Gastrocnemius medialis (tissue), 4 donors: ENCODE results near the gene OSGEP. TPM values are rescaled to one million over a fixed set of nuclear protein-coding genes. Genes with fewer than 3 reads are reported as not detected.
A peak's percentile ranks its signal among the peaks of the same experiment; 100 is the strongest.
"Not testable (repeated sequence)": the region's sequence is repeated elsewhere in the genome, so short reads cannot be mapped to it uniquely, and the experiment has no call there.

Experiments
- ATAC-seq, 2 donors: fragments of 150-250 bp; one replicate each; pipeline ENCODE4 v1.9.1; 2016
- DNase-seq, 2 donors: peaks; one replicate each; pipeline ENCODE4 v3.0.0-alpha.2; 2019
- H3K27ac ChIP-seq, 4 donors: fragments of 200-600 bp; sonication (generic); 1 replicate in 1 of 4; 2 replicates in 3 of 4; pipeline ENCODE4 v1.5.1; 2016 to 2018; ENCODE audit warnings: mild to moderate bottlenecking in 2 of 4, moderate library complexity in 1 of 4
- H3K27me3 ChIP-seq, 3 donors: fragments of 200-600 bp; sonication (generic) in 2 of 3; 1 replicate in 1 of 3; 2 replicates in 2 of 3; pipeline versions ENCODE4 v1.5.1 to v1.6.0; 2016 to 2019; ENCODE audit warnings: mild to moderate bottlenecking in 1 of 3, moderate library complexity in 1 of 3
- H3K36me3 ChIP-seq, 2 donors: fragments of 200-600 bp; sonication (generic) in 1 of 2; one replicate each; pipeline ENCODE4 v1.5.1; 2017 to 2018
- H3K4me1 ChIP-seq, 2 donors: fragments of 200-600 bp; sonication (generic) in 1 of 2; one replicate each; pipeline ENCODE4 v1.5.1; 2016 to 2017; ENCODE audit warnings: mild to moderate bottlenecking in 2 of 2
- H3K4me3 ChIP-seq, 4 donors: fragments of 200-600 bp; sonication (generic) in 3 of 4; 1 replicate in 1 of 4; 2 replicates in 3 of 4; pipeline ENCODE4 v1.5.1; 2016 to 2019; ENCODE audit warnings: mild to moderate bottlenecking in 2 of 4
- H3K9me3 ChIP-seq, 3 donors: fragments of 200-600 bp; sonication (generic) in 2 of 3; 1 replicate in 1 of 3; 2 replicates in 2 of 3; pipeline ENCODE4 v1.5.1; 2016 to 2019
- POLR2A ChIP-seq, 2 donors: fragments of 450-650 bp; IDR thresholded peaks; one replicate each; pipeline ENCODE4 v1.6.1; 2017; ENCODE audit warnings: antibody characterized with exemption in 2 of 2, mild to moderate bottlenecking in 2 of 2, moderate library complexity in 2 of 2
- in situ Hi-C, 4 donors: fragments of 200-750 bp; cut with MboI; loops; one replicate each; pipeline versions ENCODE4 v1.15.0 to v1.8.0; 2017; ENCODE audit warnings: low sequenced_read_pairs in 4 of 4
- intact Hi-C: fragments of 100-400 bp; cut with DNase I; formaldehyde crosslinking; loops from one replicate; pipeline ENCODE4 v1.15.1; 2023; ENCODE audit warnings: low total_unique reads
- total RNA-seq, 4 donors: library from RNA; depleted of rRNA; stranded (reverse); fragments of >200 nt; gene quantifications; one replicate each; pipeline versions ENCODE4 v1.1.0 to v1.2.3, GENCODE V29; 2016
- TF ChIP-seq, protein P1 (sequence below), 5 experiments: fragments of 450-650 bp in 3 of 5; fragments of 200-600 bp in 2 of 5; sonication (generic) in 2 of 5; IDR thresholded peaks in 4 of 5; conservative IDR thresholded peaks in 1 of 5; 1 replicate in 4 of 5; 2 replicates in 1 of 5; pipeline ENCODE4 v1.5.1; 2016 to 2019; ENCODE audit warnings: antibody characterized with exemption in 5 of 5, mild to moderate bottlenecking in 3 of 5, moderate library complexity in 3 of 5

OSGEP gene
- total RNA-seq, 4 donors from 2014 or later: 15.8 to 21.7 (median 20.5) TPM

DNA sequence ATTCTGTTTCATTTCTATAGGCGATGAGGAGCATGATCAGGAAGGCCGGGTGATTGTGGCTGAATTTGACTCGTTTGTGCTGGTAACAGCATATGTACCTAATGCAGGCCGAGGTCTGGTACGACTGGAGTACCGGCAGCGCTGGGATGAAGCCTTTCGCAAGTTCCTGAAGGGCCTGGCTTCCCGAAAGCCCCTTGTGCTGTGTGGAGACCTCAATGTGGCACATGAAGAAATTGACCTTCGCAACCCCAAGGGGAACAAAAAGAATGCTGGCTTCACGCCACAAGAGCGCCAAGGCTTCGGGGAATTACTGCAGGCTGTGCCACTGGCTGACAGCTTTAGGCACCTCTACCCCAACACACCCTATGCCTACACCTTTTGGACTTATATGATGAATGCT is 2.4 kb upstream of the OSGEP start:
- TF ChIP-seq, protein P1, sequence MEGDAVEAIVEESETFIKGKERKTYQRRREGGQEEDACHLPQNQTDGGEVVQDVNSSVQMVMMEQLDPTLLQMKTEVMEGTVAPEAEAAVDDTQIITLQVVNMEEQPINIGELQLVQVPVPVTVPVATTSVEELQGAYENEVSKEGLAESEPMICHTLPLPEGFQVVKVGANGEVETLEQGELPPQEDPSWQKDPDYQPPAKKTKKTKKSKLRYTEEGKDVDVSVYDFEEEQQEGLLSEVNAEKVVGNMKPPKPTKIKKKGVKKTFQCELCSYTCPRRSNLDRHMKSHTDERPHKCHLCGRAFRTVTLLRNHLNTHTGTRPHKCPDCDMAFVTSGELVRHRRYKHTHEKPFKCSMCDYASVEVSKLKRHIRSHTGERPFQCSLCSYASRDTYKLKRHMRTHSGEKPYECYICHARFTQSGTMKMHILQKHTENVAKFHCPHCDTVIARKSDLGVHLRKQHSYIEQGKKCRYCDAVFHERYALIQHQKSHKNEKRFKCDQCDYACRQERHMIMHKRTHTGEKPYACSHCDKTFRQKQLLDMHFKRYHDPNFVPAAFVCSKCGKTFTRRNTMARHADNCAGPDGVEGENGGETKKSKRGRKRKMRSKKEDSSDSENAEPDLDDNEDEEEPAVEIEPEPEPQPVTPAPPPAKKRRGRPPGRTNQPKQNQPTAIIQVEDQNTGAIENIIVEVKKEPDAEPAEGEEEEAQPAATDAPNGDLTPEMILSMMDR (IDR thresholded peaks at IDR 0.05 in 4 of 5, conservative IDR thresholded peaks at IDR 0.05 in 1 of 5): no peak
- no peak for TF ChIP-seq POLR2A (IDR thresholded peaks at IDR 0.05)
- Histone ChIP-seq H3K27me3 (no peaks in the 10 kb centered on the region), H3K4me3 (no peak overlapping the region), H3K9me3 (no peaks in the 10 kb centered on the region), H3K4me1 (peaks cover 34 to 41% of the 10 kb centered on the region in 2 donors), H3K36me3 (peaks cover 0 to 49% of the 10 kb centered on the region in 2 donors), H3K27ac (peak overlapping the region; percentile 86 to 98 (median 98))
- no peak for DNase-seq
- intact Hi-C loops (no loop called here), in situ Hi-C loops (loop anchor here (25.0 kb wide), 2 partner anchors 120 to 580 kb away; partner anchors contain the start of genes CCNB1IP1 (in 3 of the 4), PARP2 (in 3 of the 4), NDRG2 (in 1 of the 4) and RNASE13 (in 1 of the 4))
- ATAC-seq: no peak

DNA sequence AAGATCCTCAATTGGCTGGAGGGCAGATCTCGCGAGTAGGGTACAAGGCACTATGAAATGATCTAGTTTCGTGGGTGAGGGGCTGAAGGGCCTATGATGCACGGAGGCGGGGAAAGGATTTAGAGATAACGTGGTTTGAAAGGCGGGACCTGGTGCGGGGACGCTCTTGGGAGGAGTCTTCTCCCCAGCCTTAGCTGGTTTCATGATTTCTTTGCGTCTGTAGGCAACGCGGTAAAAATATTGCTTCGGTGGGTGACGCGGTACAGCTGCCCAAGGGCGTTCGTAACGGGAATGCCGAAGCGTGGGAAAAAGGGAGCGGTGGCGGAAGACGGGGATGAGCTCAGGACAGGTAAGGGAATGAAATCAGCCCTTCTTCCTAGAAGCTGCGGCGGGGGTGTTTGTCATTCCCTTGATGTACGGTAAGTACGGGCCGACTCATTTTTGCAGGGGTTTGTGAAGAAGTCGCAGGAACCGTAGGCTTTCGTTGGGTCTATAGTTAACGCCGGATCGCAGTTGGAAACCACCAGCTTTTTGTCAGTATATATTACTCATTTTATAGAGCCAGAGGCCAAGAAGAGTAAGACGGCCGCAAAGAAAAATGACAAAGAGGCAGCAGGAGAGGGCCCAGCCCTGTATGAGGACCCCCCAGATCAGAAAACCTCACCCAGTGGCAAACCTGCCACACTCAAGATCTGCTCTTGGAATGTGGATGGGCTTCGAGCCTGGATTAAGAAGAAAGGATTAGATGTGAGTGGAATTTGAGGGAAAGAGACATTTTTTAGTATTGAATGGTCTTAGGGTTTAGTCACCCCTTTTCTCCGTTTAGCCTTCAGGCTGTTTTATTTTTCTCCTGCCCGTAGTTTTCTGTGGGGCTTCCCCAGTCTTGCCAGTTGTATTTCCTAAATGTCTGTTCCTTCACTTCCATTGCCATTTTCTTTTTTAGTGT is 1.0 kb upstream of the OSGEP start:
- peak overlapping the region; percentile 81 to 88 (median 87) for H3K4me3 ChIP-seq
- TF ChIP-seq, protein P1 (IDR thresholded peaks at IDR 0.05 in 4 of 5, conservative IDR thresholded peaks at IDR 0.05 in 1 of 5): no peak
- no peak for TF ChIP-seq POLR2A (IDR thresholded peaks at IDR 0.05)
- peak in 1 of 2 donors; percentile 31 for DNase-seq
- in situ Hi-C loops: loop anchor here (25.0 kb wide), 2 partner anchors 118 to 582 kb away; partner anchors contain the start of genes CCNB1IP1 (in 3 of the 4), PARP2 (in 3 of the 4), NDRG2 (in 1 of the 4) and RNASE13 (in 1 of the 4)
- intact Hi-C loops: loop anchor here (1.0 kb wide), 3 partner anchors 21 to 155 kb away; partner anchors contain the start of gene TEP1
- no peaks in the 10 kb centered on the region for H3K9me3 ChIP-seq
- H3K4me1 ChIP-seq: peaks cover 32 to 38% of the 10 kb centered on the region in 2 donors
- H3K27me3 ChIP-seq: no peaks in the 10 kb centered on the region
- H3K27ac ChIP-seq: peak overlapping the region; percentile 86 to 98 (median 98)
- peaks cover 0 to 51% of the 10 kb centered on the region in 2 donors for H3K36me3 ChIP-seq
- ATAC-seq: peak; percentile 48 to 67

DNA sequence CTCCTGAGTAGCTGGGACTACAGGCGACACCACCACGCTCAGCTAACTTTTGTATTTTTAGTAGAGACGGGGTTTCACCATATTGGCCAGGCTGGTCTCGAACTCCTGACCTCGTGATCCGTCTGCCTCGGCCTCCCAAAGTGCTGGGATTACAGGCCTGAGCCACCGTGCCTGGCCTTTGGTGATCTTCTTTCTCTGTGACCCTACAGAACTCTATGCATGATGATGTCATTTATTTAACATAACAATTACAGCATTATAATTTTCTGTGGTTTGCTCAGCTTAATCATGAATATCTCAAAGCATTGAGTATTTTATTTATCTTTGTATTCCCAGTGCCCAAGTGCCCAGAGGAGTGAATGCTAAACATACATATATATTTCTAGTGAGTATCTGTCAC is 1.8 kb downstream of the OSGEP start:
- H3K4me3 ChIP-seq, H3K9me3 ChIP-seq, ATAC-seq, H3K27me3 ChIP-seq, DNase-seq, intact Hi-C loops: not testable (repeated sequence)
- in situ Hi-C loops: loop anchor here (25.0 kb wide), 2 partner anchors 116 to 584 kb away; partner anchors contain the start of genes CCNB1IP1 (in 3 of the 4), PARP2 (in 3 of the 4), NDRG2 (in 1 of the 4) and RNASE13 (in 1 of the 4)
- peaks cover 22 to 25% of the 10 kb centered on the region in 2 donors for H3K4me1 ChIP-seq
- peaks cover 0 to 55% of the 10 kb centered on the region in 2 donors for H3K36me3 ChIP-seq
- peak overlapping the region in 2 of 4 donors; percentile 86 to 98 for H3K27ac ChIP-seq

DNA sequence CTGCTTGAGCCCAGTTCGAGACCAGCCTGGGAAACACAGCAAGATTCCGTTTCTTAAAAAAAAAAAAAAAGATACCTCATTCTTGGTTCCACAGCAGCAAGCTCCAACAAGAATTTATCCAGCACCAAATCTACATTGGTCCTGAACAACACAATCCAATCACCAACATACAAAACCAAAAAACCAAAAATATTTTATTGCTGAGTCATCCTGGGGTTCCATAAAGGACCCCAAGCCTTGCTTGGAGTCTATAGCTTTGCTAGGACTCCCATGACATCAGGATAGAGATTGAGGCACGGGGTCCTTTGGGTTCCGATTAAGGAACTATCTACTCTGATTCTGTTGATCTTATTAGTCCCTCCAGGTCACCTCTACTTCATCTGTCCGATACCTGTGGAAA is 7.7 kb downstream of the OSGEP start:
- peak overlapping the region in 1 of 4 donors; percentile 22 for H3K27ac ChIP-seq
- peaks cover 0 to 54% of the 10 kb centered on the region in 2 donors for H3K36me3 ChIP-seq
- H3K4me1 ChIP-seq: peaks cover 0 to 4% of the 10 kb centered on the region in 2 donors
- ATAC-seq: no peak
- no peak overlapping the region for H3K4me3 ChIP-seq
- intact Hi-C loops (no loop called here), in situ Hi-C loops (no loop called here)
- no peak for TF ChIP-seq POLR2A (IDR thresholded peaks at IDR 0.05)
- TF ChIP-seq, protein P1 (IDR thresholded peaks at IDR 0.05 in 4 of 5, conservative IDR thresholded peaks at IDR 0.05 in 1 of 5): no peak
- DNase-seq: no peak
- H3K9me3 ChIP-seq: no peaks in the 10 kb centered on the region
- H3K27me3 ChIP-seq: no peaks in the 10 kb centered on the region

DNA sequence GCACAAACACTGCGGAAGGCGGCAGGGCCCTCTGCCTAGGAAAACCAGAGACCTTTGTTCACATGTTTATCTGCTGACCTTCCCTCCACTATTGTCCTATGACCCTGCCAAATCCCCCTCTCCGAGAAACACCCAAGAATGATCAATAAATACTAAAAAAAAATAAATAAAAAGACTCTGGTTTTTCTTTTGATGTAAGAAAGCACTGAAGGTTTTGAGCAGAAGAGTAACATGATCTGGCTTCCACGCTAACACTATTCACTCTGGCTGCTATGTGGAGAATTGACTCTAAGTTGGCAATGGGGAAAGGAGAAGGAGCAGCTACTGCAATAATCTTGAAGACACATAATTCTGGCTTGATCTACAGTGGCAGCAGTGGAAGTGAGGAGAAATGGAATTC is 11.0 kb downstream of the OSGEP start:
- H3K27me3 ChIP-seq, H3K27ac ChIP-seq, intact Hi-C loops, H3K9me3 ChIP-seq, H3K4me3 ChIP-seq, H3K4me1 ChIP-seq, in situ Hi-C loops, DNase-seq, ATAC-seq: not testable (repeated sequence)
- H3K36me3 ChIP-seq: peaks cover 0 to 34% of the 10 kb centered on the region in 2 donors
